Stimulated activated CD8-positive, alpha-beta memory T cell treated with anti-CD3 and anti-CD28 coated beads, Interleukin-2, amount 100 ng/mL, for 1 hour (primary cell): ENCODE data around the gene GPR17.

Experiments used
- DNase-seq, 2 donors: peaks; one replicate each; pipeline ENCODE4 v3.0.0-alpha.2; 2020; ENCODE audit warnings: low read depth in 2 of 2

GPR17 gene

DNA sequence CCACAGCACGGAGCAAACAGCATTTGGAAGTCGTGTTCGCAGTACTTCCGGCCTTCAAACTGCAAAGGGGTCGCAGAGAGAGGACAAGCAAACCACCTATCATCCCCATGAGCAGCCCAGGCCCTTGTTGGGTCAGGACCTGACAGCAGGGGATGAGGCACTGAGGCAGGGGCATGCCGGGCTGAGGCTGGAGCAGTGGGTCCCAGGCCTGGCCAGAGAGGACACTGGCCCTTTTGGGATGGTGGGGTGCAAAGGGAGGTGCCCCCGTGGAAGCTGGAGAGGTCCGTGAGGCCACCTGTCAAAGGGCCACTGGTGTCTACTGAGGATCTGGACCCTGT, 8.9 kb downstream of the GPR17 start:
- no peak for DNase-seq

DNA sequence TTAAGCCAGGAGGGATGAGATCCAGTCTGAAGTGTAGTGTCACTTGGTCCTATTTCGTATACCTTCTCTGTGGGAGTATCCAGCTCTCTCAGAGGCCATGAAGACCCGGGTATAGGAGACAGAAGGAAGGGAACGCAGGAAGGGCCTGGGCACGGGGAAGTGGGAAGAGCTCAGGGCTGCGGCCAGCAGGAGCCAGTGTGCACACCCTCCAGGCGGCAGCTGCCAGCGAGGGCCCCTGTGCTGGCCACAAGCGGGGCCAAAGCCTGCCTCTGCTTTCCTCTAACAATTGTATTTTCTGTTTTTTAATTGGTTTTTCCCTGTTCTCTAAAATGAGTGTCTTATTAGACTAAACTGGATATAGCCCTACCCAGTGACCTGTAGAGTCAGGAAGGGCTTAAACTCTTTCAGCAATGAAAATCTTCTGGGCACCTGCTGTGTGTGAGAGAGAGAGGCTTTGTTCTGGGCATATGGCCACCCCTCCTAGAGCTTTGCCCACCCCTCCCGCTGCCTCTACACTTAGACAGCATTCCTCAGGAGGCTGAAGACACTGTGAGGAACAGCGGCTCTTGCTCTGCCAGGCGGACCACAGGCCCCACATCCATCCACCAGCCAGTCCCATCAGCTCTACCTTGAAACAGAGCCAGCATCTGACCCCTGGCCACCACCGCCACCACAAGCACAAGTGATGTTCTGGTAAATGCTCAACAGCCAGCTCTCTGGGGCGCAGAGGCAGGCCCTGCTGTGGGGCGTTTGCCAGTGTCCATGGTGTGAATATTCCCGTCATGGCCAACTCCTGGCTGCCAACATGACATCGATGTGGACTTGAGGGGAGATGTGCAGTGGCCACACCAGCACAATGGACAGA, 9.5 kb downstream of the GPR17 start:
- DNase-seq, result no peak

- no peak for DNase-seq
Observed at GRCh38 chr2:127656569-127657231, 10.7 kb downstream of the GPR17 start.

- no peak for DNase-seq
Observed at GRCh38 chr2:127657232-127657595, 11.3 kb downstream of the GPR17 start.

- DNase-seq, result no peak
Observed at GRCh38 chr2:127658146-127658545, 12.2 kb downstream of the GPR17 start.

GRCh38 chr2:127658641-127659407, 12.9 kb downstream of the GPR17 start:
- DNase-seq, result no peak

- no peak for DNase-seq
Observed at GRCh38 chr2:127659408-127660290, 13.7 kb downstream of the GPR17 start.

DNA sequence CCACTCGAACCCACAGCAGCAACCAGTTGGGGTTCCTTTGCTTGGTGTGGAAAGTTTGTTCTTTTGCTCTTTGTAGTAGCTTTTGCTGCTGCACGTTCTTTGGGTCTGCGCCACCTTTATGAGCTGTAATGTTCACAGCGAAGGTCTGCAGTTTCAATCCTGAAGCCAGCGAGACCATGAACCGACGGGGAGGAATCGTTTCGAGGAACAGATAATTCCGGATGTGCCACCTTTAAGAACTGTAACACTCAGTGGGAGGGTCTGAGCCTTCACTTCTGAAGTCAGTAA, 14.3 kb downstream of the GPR17 start:
- DNase-seq, result no peak

- DNase-seq, result no peak
Observed at GRCh38 chr2:127661072-127661649, 15.2 kb downstream of the GPR17 start.

- no peak for DNase-seq
Observed at GRCh38 chr2:127661949-127662510, 16.1 kb downstream of the GPR17 start.

GRCh38 chr2:127662937-127663565, 17.1 kb downstream of the GPR17 start:
- DNase-seq, result no peak

- no peak for DNase-seq
Observed at GRCh38 chr2:127663566-127664064, 17.7 kb downstream of the GPR17 start.

- DNase-seq, result no peak
Observed at GRCh38 chr2:127664065-127664894, 18.3 kb downstream of the GPR17 start.

GRCh38 chr2:127664895-127665225, 18.9 kb downstream of the GPR17 start:
- DNase-seq, result no peak

GRCh38 chr2:127665267-127665893, 19.4 kb downstream of the GPR17 start:
- DNase-seq, result no peak

DNA sequence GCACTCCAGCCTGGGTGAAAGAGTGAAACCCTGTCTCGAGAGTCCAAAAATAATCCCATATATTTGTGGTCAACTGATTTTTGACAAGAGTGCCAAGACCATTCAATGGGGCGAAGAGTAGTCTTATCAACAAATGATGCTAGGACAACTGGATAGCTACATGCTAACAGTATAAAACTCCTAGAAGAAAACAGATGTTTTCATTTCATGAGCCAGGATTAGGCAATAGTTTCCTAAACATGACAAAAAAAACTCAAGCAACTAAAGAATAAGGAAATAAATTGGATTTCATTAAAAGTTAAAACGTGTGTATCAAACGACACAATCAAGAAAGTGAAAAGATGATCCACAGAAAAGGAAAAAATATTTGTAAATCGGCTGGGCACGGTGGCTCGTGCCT, 23.1 kb downstream of the GPR17 start:
- DNase-seq, result no peak

GRCh38 chr2:127670055-127670956, 24.4 kb downstream of the GPR17 start:
- DNase-seq, result no peak

- no peak for DNase-seq
Observed at GRCh38 chr2:127670957-127671290, 25.0 kb downstream of the GPR17 start.
